ENCODE data around the gene MEF2A.
"Not testable (repeated sequence)": the region's sequence is repeated elsewhere in the genome, so short reads cannot be mapped to it uniquely, and the experiment has no call there.

The MEF2A gene

GRCh38 chr15:99565299-99566156 is at the start of gene MEF2A:
Gene MEF2A (plus strand): TSS chr15:99565984. CDS start chr15:99633120, 67,136 bp downstream.
- H3K36me3 ChIP-seq (ENCODE audit: insufficient read depth, low read length) = no peaks in the 10 kb centered on the region
- peak within 1 kb of the TSS; percentile 75 to 93 for H3K4me3 ChIP-seq (ENCODE audit: low read depth in 1 of 2, low read length in 2 of 2)
- H3K27ac ChIP-seq (ENCODE audit: low read depth, low read length) = peak within 1 kb of the TSS; percentile 98
- peak within 1 kb of the TSS; percentile 96 for H3K9ac ChIP-seq (ENCODE audit: low read length)
- no peaks in the 10 kb centered on the region for H3K27me3 ChIP-seq (ENCODE audit: control insufficient read depth in 1 of 2, insufficient read depth in 2 of 2, low read length in 2 of 2)
- H3K9me3 ChIP-seq (ENCODE audit: low read length) = no peaks in the 10 kb centered on the region
- H3K4me1 ChIP-seq (ENCODE audit: insufficient read depth, low read length) = peaks cover 31% of the 10 kb centered on the region

DNA sequence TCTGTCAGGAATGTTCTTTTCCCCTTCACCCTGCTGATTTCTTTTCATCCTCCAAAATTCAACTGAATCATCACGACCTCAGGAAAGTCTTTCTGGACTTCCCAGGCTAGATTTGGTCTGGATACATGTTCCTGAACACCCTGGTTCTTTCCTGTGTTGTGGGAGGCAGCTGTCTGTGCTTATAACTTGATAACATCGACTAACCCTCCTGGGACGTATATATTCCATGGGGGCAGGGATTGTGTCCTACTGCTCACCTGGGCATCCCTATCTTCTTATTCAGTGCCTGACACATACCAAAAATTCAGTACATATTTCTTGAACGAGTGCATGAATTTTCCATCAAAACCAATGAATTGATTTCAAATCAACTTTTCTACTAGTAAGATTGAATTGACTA is 47.6 kb upstream of the MEF2A start:
- H3K36me3 ChIP-seq (ENCODE audit: insufficient read depth, low read length) = no peaks in the 10 kb centered on the region
- H3K27me3 ChIP-seq (ENCODE audit: control insufficient read depth in 1 of 2, insufficient read depth in 2 of 2, low read length in 2 of 2) = no peaks in the 10 kb centered on the region
- H3K27ac ChIP-seq (ENCODE audit: low read depth, low read length) = no peak overlapping the region
- no peak overlapping the region for H3K9ac ChIP-seq (ENCODE audit: low read length)
- H3K4me1 ChIP-seq (ENCODE audit: insufficient read depth, low read length) = no peaks in the 10 kb centered on the region
- H3K4me3 ChIP-seq (ENCODE audit: low read depth in 1 of 2, low read length in 2 of 2) = no peak overlapping the region
- no peaks in the 10 kb centered on the region for H3K9me3 ChIP-seq (ENCODE audit: low read length)

GRCh38 chr15:99519366-99519765 is 46.4 kb upstream of the MEF2A start:
- not testable (repeated sequence) for H3K4me1 ChIP-seq (ENCODE audit: insufficient read depth, low read length); H3K27me3 ChIP-seq (ENCODE audit: control insufficient read depth in 1 of 2, insufficient read depth in 2 of 2, low read length in 2 of 2)

DNA sequence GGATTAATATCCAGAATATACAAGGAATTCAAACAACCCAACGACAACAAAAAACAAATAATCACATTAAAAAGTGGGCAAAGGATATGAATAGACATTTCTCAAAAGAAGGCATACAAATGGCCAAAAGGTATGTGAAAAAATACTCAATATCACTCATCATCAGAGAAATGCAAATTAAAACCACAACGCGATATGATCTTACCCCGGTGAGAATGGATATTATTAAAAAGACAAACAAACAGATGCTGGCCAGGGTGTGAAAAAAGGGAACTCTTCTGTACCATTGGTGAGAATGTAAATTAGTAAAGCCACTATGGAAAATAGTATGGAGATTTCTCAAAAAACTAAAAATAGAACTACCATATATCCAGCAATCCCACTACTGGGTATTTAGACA is 43.5 kb upstream of the MEF2A start:
- Histone ChIP-seq H3K4me3 (ENCODE audit: low read depth in 1 of 2, low read length in 2 of 2) (no peak overlapping the region), H3K9ac (ENCODE audit: low read length) (no peak overlapping the region), H3K27me3 (ENCODE audit: control insufficient read depth in 1 of 2, insufficient read depth in 2 of 2, low read length in 2 of 2) (no peaks in the 10 kb centered on the region), H3K36me3 (ENCODE audit: insufficient read depth, low read length) (no peaks in the 10 kb centered on the region), H3K27ac (ENCODE audit: low read depth, low read length) (no peak overlapping the region), H3K9me3 (ENCODE audit: low read length) (no peaks in the 10 kb centered on the region), H3K4me1 (ENCODE audit: insufficient read depth, low read length) (no peaks in the 10 kb centered on the region)

More at GRCh38 chr15:99519366-99519765, 46.4 kb upstream of the MEF2A start:
- not testable (repeated sequence) for H3K9me3 ChIP-seq (ENCODE audit: low read length); H3K4me3 ChIP-seq (ENCODE audit: low read depth in 1 of 2, low read length in 2 of 2); H3K27ac ChIP-seq (ENCODE audit: low read depth, low read length); H3K9ac ChIP-seq (ENCODE audit: low read length); H3K36me3 ChIP-seq (ENCODE audit: insufficient read depth, low read length)

GRCh38 chr15:99526176-99526575 is 39.6 kb upstream of the MEF2A start:
- Histone ChIP-seq H3K4me1 (ENCODE audit: insufficient read depth, low read length) (no peaks in the 10 kb centered on the region), H3K36me3 (ENCODE audit: insufficient read depth, low read length) (no peaks in the 10 kb centered on the region), H3K27ac (ENCODE audit: low read depth, low read length) (no peak overlapping the region), H3K27me3 (ENCODE audit: control insufficient read depth in 1 of 2, insufficient read depth in 2 of 2, low read length in 2 of 2) (no peaks in the 10 kb centered on the region), H3K9me3 (ENCODE audit: low read length) (no peaks in the 10 kb centered on the region), H3K4me3 (ENCODE audit: low read depth in 1 of 2, low read length in 2 of 2) (no peak overlapping the region), H3K9ac (ENCODE audit: low read length) (no peak overlapping the region)

DNA sequence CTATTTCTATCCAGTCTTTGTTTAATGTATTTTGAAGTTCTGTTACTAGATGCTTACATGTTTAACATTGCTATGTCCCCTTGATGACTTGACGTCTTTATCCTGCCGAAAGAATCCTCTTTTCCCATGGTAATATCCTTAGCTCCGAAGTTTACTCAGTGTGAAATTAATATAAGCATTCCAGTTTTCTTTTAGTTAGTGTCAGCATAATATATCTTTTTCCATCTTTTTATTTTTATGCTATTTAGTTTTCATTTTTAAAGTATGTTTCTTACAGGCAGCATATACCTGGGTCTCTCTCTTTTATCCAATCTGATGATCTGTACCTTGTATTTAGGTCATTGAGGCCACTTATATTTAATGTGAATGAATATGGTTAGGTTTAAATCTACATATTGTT is 39.1 kb upstream of the MEF2A start:
- H3K36me3 ChIP-seq (ENCODE audit: insufficient read depth, low read length) = no peaks in the 10 kb centered on the region
- no peak overlapping the region for H3K9ac ChIP-seq (ENCODE audit: low read length)
- no peaks in the 10 kb centered on the region for H3K9me3 ChIP-seq (ENCODE audit: low read length)
- no peak overlapping the region for H3K27ac ChIP-seq (ENCODE audit: low read depth, low read length)
- H3K4me1 ChIP-seq (ENCODE audit: insufficient read depth, low read length) = no peaks in the 10 kb centered on the region
- no peaks in the 10 kb centered on the region for H3K27me3 ChIP-seq (ENCODE audit: control insufficient read depth in 1 of 2, insufficient read depth in 2 of 2, low read length in 2 of 2)
- H3K4me3 ChIP-seq (ENCODE audit: low read depth in 1 of 2, low read length in 2 of 2) = no peak overlapping the region

- no peaks in the 10 kb centered on the region for H3K36me3 ChIP-seq (ENCODE audit: insufficient read depth, low read length)
- H3K9me3 ChIP-seq (ENCODE audit: low read length) = no peaks in the 10 kb centered on the region
- H3K4me3 ChIP-seq (ENCODE audit: low read depth in 1 of 2, low read length in 2 of 2) = no peak overlapping the region
- H3K27me3 ChIP-seq (ENCODE audit: control insufficient read depth in 1 of 2, insufficient read depth in 2 of 2, low read length in 2 of 2) = no peaks in the 10 kb centered on the region
- no peak overlapping the region for H3K27ac ChIP-seq (ENCODE audit: low read depth, low read length)
- H3K9ac ChIP-seq (ENCODE audit: low read length) = no peak overlapping the region
- no peaks in the 10 kb centered on the region for H3K4me1 ChIP-seq (ENCODE audit: insufficient read depth, low read length)
These were observed 29.3 kb upstream of the MEF2A start for GRCh38 chr15:99536422-99537040.

DNA sequence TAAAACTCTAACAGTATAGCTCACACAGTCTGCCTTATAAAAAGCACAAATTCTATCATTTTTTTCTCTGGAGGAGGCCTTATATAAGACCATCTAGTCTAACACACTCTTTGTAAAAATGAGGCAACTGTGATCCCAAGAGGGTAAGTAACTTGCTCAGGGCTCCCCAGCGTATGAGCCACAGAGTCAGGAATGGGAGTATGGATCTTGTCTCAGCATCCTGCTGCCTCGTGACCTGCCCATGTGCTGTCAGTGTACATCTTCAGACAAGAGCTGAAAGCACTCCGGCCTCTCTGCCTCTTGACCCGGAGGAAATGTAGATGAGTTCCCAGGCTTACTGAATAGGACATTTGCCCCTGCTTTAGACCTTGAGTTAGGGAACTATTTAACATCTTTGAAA is 28.4 kb upstream of the MEF2A start:
- Histone ChIP-seq H3K27me3 (ENCODE audit: control insufficient read depth in 1 of 2, insufficient read depth in 2 of 2, low read length in 2 of 2) (no peaks in the 10 kb centered on the region), H3K36me3 (ENCODE audit: insufficient read depth, low read length) (no peaks in the 10 kb centered on the region), H3K4me3 (ENCODE audit: low read depth in 1 of 2, low read length in 2 of 2) (no peak overlapping the region), H3K27ac (ENCODE audit: low read depth, low read length) (no peak overlapping the region), H3K4me1 (ENCODE audit: insufficient read depth, low read length) (no peaks in the 10 kb centered on the region), H3K9me3 (ENCODE audit: low read length) (no peaks in the 10 kb centered on the region), H3K9ac (ENCODE audit: low read length) (no peak overlapping the region)

- Histone ChIP-seq H3K4me3 (ENCODE audit: low read depth in 1 of 2, low read length in 2 of 2) (no peak overlapping the region), H3K27me3 (ENCODE audit: control insufficient read depth in 1 of 2, insufficient read depth in 2 of 2, low read length in 2 of 2) (no peaks in the 10 kb centered on the region), H3K4me1 (ENCODE audit: insufficient read depth, low read length) (no peaks in the 10 kb centered on the region), H3K9ac (ENCODE audit: low read length) (no peak overlapping the region), H3K36me3 (ENCODE audit: insufficient read depth, low read length) (no peaks in the 10 kb centered on the region), H3K9me3 (ENCODE audit: low read length) (no peaks in the 10 kb centered on the region), H3K27ac (ENCODE audit: low read depth, low read length) (no peak overlapping the region)
These were observed 27.5 kb upstream of the MEF2A start for GRCh38 chr15:99538261-99538660.

- H3K36me3 ChIP-seq (ENCODE audit: insufficient read depth, low read length) = no peaks in the 10 kb centered on the region
- no peak overlapping the region for H3K4me3 ChIP-seq (ENCODE audit: low read depth in 1 of 2, low read length in 2 of 2)
- no peaks in the 10 kb centered on the region for H3K27me3 ChIP-seq (ENCODE audit: control insufficient read depth in 1 of 2, insufficient read depth in 2 of 2, low read length in 2 of 2)
- H3K4me1 ChIP-seq (ENCODE audit: insufficient read depth, low read length) = no peaks in the 10 kb centered on the region
- no peak overlapping the region for H3K27ac ChIP-seq (ENCODE audit: low read depth, low read length)
- no peak overlapping the region for H3K9ac ChIP-seq (ENCODE audit: low read length)
- no peaks in the 10 kb centered on the region for H3K9me3 ChIP-seq (ENCODE audit: low read length)
These were observed 23.0 kb upstream of the MEF2A start for GRCh38 chr15:99542828-99543227.

GRCh38 chr15:99545605-99546004 is 20.2 kb upstream of the MEF2A start:
- no peak overlapping the region for H3K9ac ChIP-seq (ENCODE audit: low read length)
- no peak overlapping the region for H3K27ac ChIP-seq (ENCODE audit: low read depth, low read length)
- H3K27me3 ChIP-seq (ENCODE audit: control insufficient read depth in 1 of 2, insufficient read depth in 2 of 2, low read length in 2 of 2) = no peaks in the 10 kb centered on the region
- no peaks in the 10 kb centered on the region for H3K4me1 ChIP-seq (ENCODE audit: insufficient read depth, low read length)
- no peaks in the 10 kb centered on the region for H3K9me3 ChIP-seq (ENCODE audit: low read length)
- H3K4me3 ChIP-seq (ENCODE audit: low read depth in 1 of 2, low read length in 2 of 2) = no peak overlapping the region
- no peaks in the 10 kb centered on the region for H3K36me3 ChIP-seq (ENCODE audit: insufficient read depth, low read length)
